Activated T-helper 2 cell treated with anti-CD3 and anti-CD28 coated beads, Interferon-gamma antibody, Interleukin-2, Interleukin-4, amounts not matched to agents 10 μg/mL and 5 μg/mL and 100 μg/mL, durations not matched to agents 14 hours and 24 hours and 36 hours (primary cell): Measurements from ENCODE around the gene MDGA2. TPM values are rescaled to one million over a fixed set of nuclear protein-coding genes. Genes with fewer than 3 reads are reported as not detected.

ENCODE experiments used
- DNase-seq: peaks from one replicate; pipeline ENCODE4 v3.0.0; 2021; ENCODE audit warnings: low spot score
- H3K27ac Mint-ChIP-seq: one replicate; pipeline ENCODE4 v1.8.0; 2021; ENCODE audit warnings: mixed read lengths
- H3K27me3 Mint-ChIP-seq: one replicate; pipeline ENCODE4 v1.8.0; 2021; ENCODE audit warnings: low read depth, mixed read lengths
- H3K36me3 Mint-ChIP-seq: one replicate; pipeline ENCODE4 v1.8.0; 2021; ENCODE audit warnings: low read depth, mixed read lengths
- H3K4me1 Mint-ChIP-seq: one replicate; pipeline ENCODE4 v1.8.0; 2021; ENCODE audit warnings: low read depth, mixed read lengths
- H3K4me3 Mint-ChIP-seq: one replicate; pipeline ENCODE4 v1.8.0; 2021; ENCODE audit warnings: low read depth, mild to moderate bottlenecking, moderate library complexity, mixed read lengths
- H3K9me3 Mint-ChIP-seq: one replicate; pipeline ENCODE4 v1.8.0; 2021; ENCODE audit warnings: mixed read lengths
- intact Hi-C: fragments of 100-400 bp; cut with micrococcal nuclease; formaldehyde crosslinking; loops from one replicate; pipeline ENCODE4 v1.15.1; 2023
- total RNA-seq: library from RNA; stranded (reverse); gene quantifications from 2 replicates; pipeline ENCODE4 v1.2.3, GENCODE V29; 2022

The MDGA2 gene
- not detected in 2 replicates for total RNA-seq

DNA sequence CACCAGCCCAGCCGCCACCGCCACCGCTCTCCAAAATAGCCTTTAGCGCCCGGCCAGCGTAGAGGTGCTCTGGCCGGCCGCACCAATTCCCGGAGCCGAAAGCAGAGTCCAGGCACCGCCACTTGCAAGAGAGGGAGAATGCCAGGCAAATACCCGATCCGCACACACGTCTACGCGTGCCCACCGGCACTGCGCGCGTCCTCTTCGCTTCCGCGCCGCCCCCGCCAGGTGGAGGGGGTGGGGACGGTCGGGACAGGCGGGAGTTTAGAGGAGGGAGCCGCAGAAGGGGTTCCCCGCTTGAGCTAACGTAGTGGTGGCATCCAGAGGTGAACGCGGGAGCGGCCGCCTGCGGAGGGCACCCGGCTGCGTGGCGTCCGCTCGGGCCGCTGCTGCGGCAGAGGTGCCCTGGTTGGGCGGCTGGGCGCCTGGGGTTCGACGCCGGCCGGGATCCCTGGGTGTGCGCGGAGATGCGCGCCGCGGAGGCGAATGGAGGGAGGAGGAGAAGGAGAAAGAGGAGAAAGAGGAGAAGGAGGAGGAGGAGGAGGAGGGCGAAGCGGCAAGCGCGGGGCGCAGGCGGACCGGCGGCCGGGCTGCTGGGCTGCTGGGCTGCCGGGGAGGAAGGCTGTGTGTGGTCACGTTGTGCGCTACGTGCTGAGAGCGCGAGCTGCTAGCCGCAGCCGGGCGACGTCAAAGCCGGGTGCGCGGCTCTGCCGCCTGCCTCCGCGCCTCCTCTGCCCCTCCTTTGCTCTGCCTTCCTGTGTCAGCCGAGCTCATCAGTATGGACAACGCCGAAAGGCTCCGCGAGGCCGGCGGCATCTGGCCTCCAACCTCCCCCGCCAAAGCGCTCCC is at the start of gene MDGA2:
TSS of gene MDGA2 (minus strand) at position 140 of the 849 bp plus-strand sequence.
- Mint-ChIP-seq H3K4me1 (no peaks in the 10 kb centered on the region), H3K36me3 (no peaks in the 10 kb centered on the region), H3K27me3 (peaks cover 37% of the 10 kb centered on the region), H3K4me3 (peak within 1 kb of the TSS; percentile 15), H3K9me3 (no peaks in the 10 kb centered on the region), H3K27ac (no peak within 1 kb of the TSS)
- intact Hi-C loops, result no loop called here
- no peak for DNase-seq

DNA sequence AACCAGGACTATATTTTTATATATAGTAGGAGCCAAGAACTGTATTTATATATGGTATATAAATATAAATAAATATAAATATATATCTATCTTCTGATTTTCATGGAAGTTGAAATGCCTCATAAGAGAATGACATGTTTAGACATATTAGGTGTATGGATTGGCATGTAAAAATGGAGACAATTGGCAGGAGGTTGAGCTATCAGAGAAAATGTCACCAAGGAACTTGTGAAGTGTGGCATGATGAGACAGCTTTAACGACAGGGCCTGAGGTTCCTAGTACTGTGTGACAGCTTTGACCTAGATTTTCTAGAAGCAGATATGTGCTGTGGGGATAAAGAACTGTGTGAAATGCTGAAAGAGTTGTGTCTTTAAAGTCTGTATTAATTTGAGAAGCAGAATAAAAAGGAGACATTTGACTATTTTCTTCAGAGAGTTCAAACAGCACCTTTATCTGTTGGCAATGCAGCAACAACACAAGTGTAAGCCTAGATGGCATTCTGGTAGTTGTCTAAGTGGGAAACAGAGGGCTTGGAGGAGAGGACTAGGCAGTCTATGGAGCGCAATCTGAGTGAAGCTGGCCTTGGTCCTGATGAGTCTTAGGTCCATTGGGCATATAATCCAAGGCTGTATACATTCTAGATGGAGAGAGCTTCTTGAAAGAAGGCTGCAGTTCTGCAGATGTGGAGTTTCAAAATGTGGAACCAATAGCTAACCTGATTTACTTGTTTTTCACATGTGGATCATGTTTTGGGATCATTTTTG is 47.7 kb upstream of the MDGA2 start:
- H3K27ac Mint-ChIP-seq, result no peak overlapping the region
- intact Hi-C loops, result no loop called here
- H3K9me3 Mint-ChIP-seq, result peaks cover 4% of the 10 kb centered on the region
- DNase-seq, result no peak
- no peaks in the 10 kb centered on the region for H3K27me3 Mint-ChIP-seq
- no peaks in the 10 kb centered on the region for H3K4me1 Mint-ChIP-seq
- no peaks in the 10 kb centered on the region for H3K36me3 Mint-ChIP-seq
- no peak overlapping the region for H3K4me3 Mint-ChIP-seq

DNA sequence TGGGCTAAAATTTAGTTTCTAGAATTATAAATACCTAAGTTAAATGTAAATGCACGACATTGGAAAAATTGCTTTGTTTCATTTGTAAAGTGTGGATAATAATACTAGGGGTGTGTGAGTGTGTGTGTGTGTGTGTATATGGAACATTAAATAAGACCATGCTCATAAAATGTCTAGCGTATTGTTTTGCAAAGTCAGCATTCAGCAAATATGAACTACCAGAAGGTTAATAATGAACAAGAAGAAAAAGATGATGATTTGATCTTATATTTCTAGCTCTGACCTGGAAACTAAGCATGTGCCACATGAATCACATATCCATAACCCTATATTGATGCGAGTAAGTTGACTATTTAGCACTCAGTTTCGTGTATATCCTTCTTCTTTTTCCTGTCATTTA is 44.9 kb upstream of the MDGA2 start:
- Mint-ChIP-seq H3K9me3 (peaks cover 13% of the 10 kb centered on the region), H3K4me3 (no peak overlapping the region), H3K27ac (no peak overlapping the region), H3K36me3 (no peaks in the 10 kb centered on the region), H3K4me1 (no peaks in the 10 kb centered on the region), H3K27me3 (no peaks in the 10 kb centered on the region)
- DNase-seq, result no peak
- intact Hi-C loops, result no loop called here

DNA sequence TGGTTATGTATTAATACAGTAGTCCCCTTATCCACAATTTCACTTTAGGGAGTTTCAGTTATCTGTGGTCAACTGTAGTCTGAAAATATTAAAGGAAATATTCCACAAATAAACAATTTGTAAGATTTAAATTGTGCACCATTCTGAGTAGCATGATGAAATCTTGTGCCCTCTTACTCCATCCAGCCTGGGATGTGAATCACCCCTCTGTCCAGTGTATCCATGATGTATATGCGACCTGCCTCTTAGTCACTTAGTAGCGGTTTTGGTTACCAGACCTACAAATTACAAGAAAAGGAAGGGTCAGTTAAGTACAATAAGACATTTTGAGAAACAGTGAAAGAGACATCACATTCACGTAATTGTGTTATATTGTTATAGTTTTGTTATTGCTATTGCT is 39.9 kb upstream of the MDGA2 start:
- Mint-ChIP-seq H3K9me3 (peaks cover 13% of the 10 kb centered on the region), H3K4me1 (no peaks in the 10 kb centered on the region), H3K4me3 (no peak overlapping the region), H3K27ac (no peak overlapping the region), H3K36me3 (no peaks in the 10 kb centered on the region), H3K27me3 (no peaks in the 10 kb centered on the region)
- no peak for DNase-seq
- intact Hi-C loops, result no loop called here

DNA sequence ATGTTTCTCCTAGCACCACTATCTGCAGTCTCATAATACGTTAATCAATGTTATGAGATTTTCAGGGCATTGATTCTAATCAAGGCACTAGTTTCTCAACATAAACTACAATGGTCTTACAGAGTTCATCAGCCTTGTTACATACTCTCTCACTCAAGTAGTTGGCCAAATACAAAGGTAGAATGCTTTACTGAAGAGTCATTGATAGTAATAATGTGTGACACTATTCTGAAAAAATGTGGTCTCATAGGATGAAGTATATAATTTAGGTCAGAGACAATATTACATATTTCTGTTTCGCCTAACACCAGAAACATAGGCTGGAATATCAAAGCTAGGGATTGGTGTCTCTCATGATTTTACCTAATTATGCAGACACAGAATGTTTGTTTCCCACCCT is 35.2 kb upstream of the MDGA2 start:
- no peak for DNase-seq
- no peaks in the 10 kb centered on the region for H3K36me3 Mint-ChIP-seq
- peaks cover 8% of the 10 kb centered on the region for H3K9me3 Mint-ChIP-seq
- no peak overlapping the region for H3K4me3 Mint-ChIP-seq
- H3K4me1 Mint-ChIP-seq, result no peaks in the 10 kb centered on the region
- no peak overlapping the region for H3K27ac Mint-ChIP-seq
- H3K27me3 Mint-ChIP-seq, result no peaks in the 10 kb centered on the region
- intact Hi-C loops, result no loop called here

DNA sequence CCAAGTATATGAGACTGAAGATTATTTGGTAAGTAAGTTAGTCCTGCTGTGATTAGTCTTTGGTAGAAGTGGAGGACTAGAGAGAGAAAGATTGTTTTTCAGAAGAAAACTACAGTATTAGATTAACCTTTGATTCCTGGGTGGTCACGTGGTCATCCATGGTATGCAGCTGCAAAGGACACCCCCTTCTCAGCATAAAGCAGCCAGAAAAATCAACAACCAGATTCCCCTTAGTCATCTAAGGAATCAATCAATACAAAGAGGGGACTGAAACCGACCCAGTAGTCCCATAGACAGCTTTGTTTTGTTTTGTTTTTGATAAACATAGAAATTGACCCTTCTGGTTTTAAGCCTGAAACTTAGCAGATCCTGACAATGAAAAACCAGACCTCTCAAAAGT is 30.3 kb upstream of the MDGA2 start:
- intact Hi-C loops, result no loop called here
- Mint-ChIP-seq H3K4me3 (no peak overlapping the region), H3K4me1 (no peaks in the 10 kb centered on the region), H3K27me3 (no peaks in the 10 kb centered on the region), H3K27ac (no peak overlapping the region), H3K36me3 (no peaks in the 10 kb centered on the region), H3K9me3 (peaks cover 8% of the 10 kb centered on the region)
- DNase-seq, result no peak

GRCh38 chr14:47691829-47692228 is 16.4 kb upstream of the MDGA2 start:
- intact Hi-C loops, result no loop called here
- no peak overlapping the region for H3K27ac Mint-ChIP-seq

DNA sequence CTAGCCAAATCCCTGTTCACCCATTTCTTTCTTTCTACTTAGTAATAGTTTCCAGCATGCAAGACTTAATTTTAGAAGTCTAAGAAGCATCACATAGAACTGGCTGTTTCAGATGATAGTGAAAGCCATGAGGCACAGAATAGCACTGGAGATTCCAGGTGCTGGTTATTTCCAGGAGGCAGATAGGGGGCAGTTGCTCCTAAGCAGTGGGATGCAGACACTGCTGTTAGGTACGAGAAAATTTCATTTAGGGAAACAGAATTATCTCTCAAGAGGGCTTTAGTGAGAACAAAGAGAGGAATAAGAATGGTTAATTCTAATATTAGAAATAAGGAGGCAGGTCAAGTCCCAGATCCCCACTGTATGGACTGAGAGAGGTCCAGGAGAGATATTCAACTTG is 3.6 kb upstream of the MDGA2 start:
- no peaks in the 10 kb centered on the region for H3K9me3 Mint-ChIP-seq
- intact Hi-C loops, result no loop called here
- peaks cover 19% of the 10 kb centered on the region for H3K27me3 Mint-ChIP-seq
- H3K36me3 Mint-ChIP-seq, result no peaks in the 10 kb centered on the region
- DNase-seq, result no peak
- H3K4me1 Mint-ChIP-seq, result no peaks in the 10 kb centered on the region
- H3K4me3 Mint-ChIP-seq, result no peak overlapping the region
- no peak overlapping the region for H3K27ac Mint-ChIP-seq

More at GRCh38 chr14:47691829-47692228, 16.4 kb upstream of the MDGA2 start:
- Mint-ChIP-seq H3K27me3 (no peaks in the 10 kb centered on the region), H3K4me1 (no peaks in the 10 kb centered on the region), H3K36me3 (no peaks in the 10 kb centered on the region), H3K4me3 (no peak overlapping the region), H3K9me3 (peaks cover 9% of the 10 kb centered on the region)
- DNase-seq, result no peak

GRCh38 chr14:47678157-47678556 is 2.8 kb upstream of the MDGA2 start:
- Mint-ChIP-seq H3K9me3 (no peaks in the 10 kb centered on the region), H3K4me1 (no peaks in the 10 kb centered on the region), H3K4me3 (no peak overlapping the region), H3K27me3 (peaks cover 26% of the 10 kb centered on the region), H3K36me3 (no peaks in the 10 kb centered on the region), H3K27ac (no peak overlapping the region)
- no peak for DNase-seq
- intact Hi-C loops, result no loop called here

DNA sequence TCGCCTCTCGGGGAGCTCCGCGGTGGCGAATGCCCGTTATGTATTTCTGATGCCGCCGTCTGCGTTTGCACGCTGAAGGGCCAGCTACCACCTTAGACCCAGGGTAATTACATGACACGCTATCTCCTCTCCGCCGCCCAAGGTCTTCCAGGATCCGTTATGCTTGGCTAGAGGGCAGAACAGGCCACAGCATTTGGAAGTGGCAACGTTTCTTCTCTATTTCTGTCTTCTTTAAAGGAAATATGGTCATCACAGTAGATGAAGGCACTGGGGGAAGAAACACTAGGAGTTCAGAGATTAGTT is 861 bp upstream of the MDGA2 start:
- intact Hi-C loops, result no loop called here
- no peak for DNase-seq
- Mint-ChIP-seq H3K27me3 (peaks cover 37% of the 10 kb centered on the region), H3K4me3 (peak overlapping the region; percentile 15), H3K9me3 (no peaks in the 10 kb centered on the region), H3K4me1 (no peaks in the 10 kb centered on the region), H3K36me3 (no peaks in the 10 kb centered on the region), H3K27ac (no peak overlapping the region)

DNA sequence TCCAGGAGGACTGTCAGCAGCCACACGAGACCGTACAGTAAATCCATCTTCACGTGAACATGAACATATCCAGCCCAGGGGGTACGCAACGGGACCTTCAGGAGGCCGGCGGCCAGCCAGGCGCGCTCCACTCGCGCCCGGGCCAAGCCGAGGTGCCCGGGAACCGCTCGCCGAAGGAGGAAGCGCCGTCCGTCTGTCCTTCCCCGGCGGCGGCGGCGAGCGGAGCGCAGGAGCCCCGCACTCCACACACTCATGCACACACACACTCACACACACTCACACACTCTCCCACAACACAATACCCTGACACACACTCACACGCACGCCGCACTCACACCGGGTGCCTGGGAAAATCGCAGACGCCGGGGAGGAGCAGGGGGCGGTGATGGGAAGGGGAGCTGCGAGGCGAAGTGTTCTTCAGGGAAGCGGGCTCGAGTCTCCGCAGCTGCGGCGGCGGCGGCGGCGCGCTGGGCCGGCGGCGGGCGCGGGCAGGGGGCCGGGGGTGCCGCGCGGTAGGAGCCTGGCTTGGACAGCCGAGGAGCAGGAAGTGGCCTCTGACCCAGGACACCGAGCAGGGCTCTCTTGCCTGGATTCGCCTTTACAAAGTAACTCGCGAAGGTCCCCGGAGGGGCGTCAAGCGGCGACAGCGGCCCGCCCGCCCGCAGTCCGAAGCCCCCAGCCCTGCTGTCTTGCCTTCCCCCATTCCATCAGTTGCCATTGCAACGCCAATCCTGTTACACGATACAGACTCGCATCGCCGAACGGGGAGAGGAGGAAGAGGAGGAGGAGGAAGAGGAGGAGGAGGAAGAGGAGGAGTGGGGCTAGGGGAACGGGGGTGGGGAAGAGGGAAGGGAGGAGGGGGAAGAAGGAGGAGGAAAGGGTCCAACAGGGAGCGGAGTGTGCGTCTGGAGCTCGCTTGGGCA is 601 bp downstream of the MDGA2 start:
- intact Hi-C loops, result no loop called here
- no peak for DNase-seq
- Mint-ChIP-seq H3K36me3 (no peaks in the 10 kb centered on the region), H3K27me3 (peaks cover 37% of the 10 kb centered on the region), H3K4me1 (no peaks in the 10 kb centered on the region), H3K27ac (no peak overlapping the region), H3K9me3 (no peaks in the 10 kb centered on the region), H3K4me3 (no peak overlapping the region)

DNA sequence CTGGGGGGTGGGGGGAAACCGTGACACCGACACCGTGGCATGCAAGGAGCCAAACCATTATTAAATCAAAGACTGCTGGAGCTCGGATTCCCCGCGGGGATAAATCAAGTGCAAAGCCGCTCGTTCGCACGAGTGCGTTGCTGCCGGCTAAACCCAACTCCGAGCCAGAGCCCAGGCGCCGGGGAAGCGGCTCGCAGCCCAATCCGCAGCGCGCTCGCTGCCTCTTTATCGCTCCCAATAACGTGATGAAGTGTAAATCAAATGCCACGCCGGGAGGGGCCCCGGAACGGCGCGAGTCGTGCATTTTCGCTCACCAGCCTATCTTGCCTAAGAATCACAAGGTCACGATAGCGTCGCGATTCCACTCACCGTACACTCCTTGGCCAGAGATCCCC is 1.3 kb downstream of the MDGA2 start:
- no peaks in the 10 kb centered on the region for H3K36me3 Mint-ChIP-seq
- peaks cover 37% of the 10 kb centered on the region for H3K27me3 Mint-ChIP-seq
- intact Hi-C loops, result no loop called here
- no peaks in the 10 kb centered on the region for H3K4me1 Mint-ChIP-seq
- no peaks in the 10 kb centered on the region for H3K9me3 Mint-ChIP-seq
- no peak overlapping the region for H3K4me3 Mint-ChIP-seq
- no peak for DNase-seq
- H3K27ac Mint-ChIP-seq, result no peak overlapping the region
